ENCODE results near the gene AHR.
A peak's percentile ranks its signal among the peaks of the same experiment; 100 is the strongest.

The AHR gene

GRCh38 chr7:17298840-17299482, 509 bp downstream of the AHR start (continued):
- TF ChIP-seq, protein P1, sequence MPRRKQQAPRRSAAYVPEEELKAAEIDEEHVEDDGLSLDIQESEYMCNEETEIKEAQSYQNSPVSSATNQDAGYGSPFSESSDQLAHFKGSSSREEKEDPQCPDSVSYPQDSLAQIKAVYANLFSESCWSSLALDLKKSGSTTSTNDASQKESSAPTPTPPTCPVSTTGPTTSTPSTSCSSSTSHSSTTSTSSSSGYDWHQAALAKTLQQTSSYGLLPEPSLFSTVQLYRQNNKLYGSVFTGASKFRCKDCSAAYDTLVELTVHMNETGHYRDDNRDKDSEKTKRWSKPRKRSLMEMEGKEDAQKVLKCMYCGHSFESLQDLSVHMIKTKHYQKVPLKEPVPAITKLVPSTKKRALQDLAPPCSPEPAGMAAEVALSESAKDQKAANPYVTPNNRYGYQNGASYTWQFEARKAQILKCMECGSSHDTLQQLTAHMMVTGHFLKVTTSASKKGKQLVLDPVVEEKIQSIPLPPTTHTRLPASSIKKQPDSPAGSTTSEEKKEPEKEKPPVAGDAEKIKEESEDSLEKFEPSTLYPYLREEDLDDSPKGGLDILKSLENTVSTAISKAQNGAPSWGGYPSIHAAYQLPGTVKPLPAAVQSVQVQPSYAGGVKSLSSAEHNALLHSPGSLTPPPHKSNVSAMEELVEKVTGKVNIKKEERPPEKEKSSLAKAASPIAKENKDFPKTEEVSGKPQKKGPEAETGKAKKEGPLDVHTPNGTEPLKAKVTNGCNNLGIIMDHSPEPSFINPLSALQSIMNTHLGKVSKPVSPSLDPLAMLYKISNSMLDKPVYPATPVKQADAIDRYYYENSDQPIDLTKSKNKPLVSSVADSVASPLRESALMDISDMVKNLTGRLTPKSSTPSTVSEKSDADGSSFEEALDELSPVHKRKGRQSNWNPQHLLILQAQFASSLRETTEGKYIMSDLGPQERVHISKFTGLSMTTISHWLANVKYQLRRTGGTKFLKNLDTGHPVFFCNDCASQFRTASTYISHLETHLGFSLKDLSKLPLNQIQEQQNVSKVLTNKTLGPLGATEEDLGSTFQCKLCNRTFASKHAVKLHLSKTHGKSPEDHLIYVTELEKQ (tag by site-specific recombination; IDR thresholded peaks at IDR 0.05; ENCODE audit: borderline replicate concordance) = no peak
- peak; percentile 22; the same call in 1 of the 2 replicates for TF ChIP-seq GLIS2 (tag by site-specific recombination; IDR thresholded peaks at IDR 0.05)
- peak; percentile 63 for TF ChIP-seq ZFHX2 (tag by site-specific recombination; conservative IDR thresholded peaks at IDR 0.05)
- no peak for TF ChIP-seq BCL11B (tag by site-specific recombination; IDR thresholded peaks at IDR 0.05; ENCODE audit: low read depth)
- no peak for TF ChIP-seq GLI2 (tag by site-specific recombination; IDR thresholded peaks at IDR 0.05; ENCODE audit: borderline replicate concordance, low read depth)
- no peak for TF ChIP-seq SETDB1 (IDR thresholded peaks at IDR 0.05; ENCODE audit: insufficient read length, low read length)
- TF ChIP-seq OSR2 (tag by site-specific recombination; IDR thresholded peaks at IDR 0.05) = no peak
- TF ChIP-seq ZNF596 (tag by site-specific recombination; IDR thresholded peaks at IDR 0.05) = no peak
- TF ChIP-seq KLF8 (tag by site-specific recombination; IDR thresholded peaks at IDR 0.05) = peak; percentile 28; the same call in 1 of the 2 replicates
- no peak for TF ChIP-seq ZNF394 (tag by site-specific recombination; IDR thresholded peaks at IDR 0.05; ENCODE audit: borderline replicate concordance)
- no peak for TF ChIP-seq ZNF354C (tag by site-specific recombination; IDR thresholded peaks at IDR 0.05; ENCODE audit: borderline replicate concordance, low read depth)
- TF ChIP-seq KLF10 (tag by site-specific recombination; IDR thresholded peaks at IDR 0.05) = no peak
- no peak for TF ChIP-seq WT1 (tag by site-specific recombination; IDR thresholded peaks at IDR 0.05)
- TF ChIP-seq ZNF704 (tag by site-specific recombination; IDR thresholded peaks at IDR 0.05) = no peak
- TF ChIP-seq ZNF19 (tag by site-specific recombination; IDR thresholded peaks at IDR 0.05; ENCODE audit: low read depth) = no peak
- no peak for TF ChIP-seq ZNF138 (tag by site-specific recombination; IDR thresholded peaks at IDR 0.05; ENCODE audit: borderline replicate concordance)
- no peak for TF ChIP-seq ZNF292 (tag by site-specific recombination; IDR thresholded peaks at IDR 0.05; ENCODE audit: borderline replicate concordance, low read depth)
- no peak for TF ChIP-seq ZNF37A (tag by site-specific recombination; IDR thresholded peaks at IDR 0.05)
- TF ChIP-seq EGR2 (tag by site-specific recombination; IDR thresholded peaks at IDR 0.05; ENCODE audit: low read depth) = peak; percentile 28; the same call in 1 of the 2 replicates
- TF ChIP-seq ZNF146 (tag by site-specific recombination; IDR thresholded peaks at IDR 0.05) = no peak

- CTCF ChIA-PET = interaction anchor here (0.7 kb wide), 1 partner anchor 1033 kb away, joined by 3 read pairs; no protein-coding TSS in a partner anchor
- POLR2A ChIA-PET = interaction anchor here (1.0 to 2.0 kb wide), 5 partner anchors 8 to 316 kb away, joined by 3 to 10 read pairs (median 5); no protein-coding TSS in a partner anchor
- H3K27ac ChIP-seq (ENCODE audit: extremely low read depth, low read depth, low read length) = peak overlapping the region; percentile 87; the same call in 1 of the 2 replicates
- no peaks in the 10 kb centered on the region for H3K9me3 ChIP-seq (ENCODE audit: control insufficient read depth, insufficient read depth, low read depth, low read length)
- peaks cover 21% of the 10 kb centered on the region for H3K4me1 ChIP-seq (ENCODE audit: control insufficient read depth, insufficient read depth, low read length)
- no peaks in the 10 kb centered on the region for H3K36me3 ChIP-seq (ENCODE audit: control insufficient read depth in 2 of 2, insufficient read depth in 1 of 2, low read length in 2 of 2)
- H3K4me3 ChIP-seq (ENCODE audit: low read depth, low read length) = peak overlapping the region; percentile 99
- no peak for TF ChIP-seq ZNF670 (tag by site-specific recombination; IDR thresholded peaks at IDR 0.05; ENCODE audit: low read depth)
- TF ChIP-seq ZNF280C (tag by site-specific recombination; IDR thresholded peaks at IDR 0.05) = no peak
- peak; percentile 14; the same call in 1 of the 2 replicates for TF ChIP-seq EGR2 (tag by site-specific recombination; IDR thresholded peaks at IDR 0.05; ENCODE audit: low read depth)
- TF ChIP-seq BCL11B (tag by site-specific recombination; IDR thresholded peaks at IDR 0.05; ENCODE audit: low read depth) = no peak
- TF ChIP-seq ZNF2 (tag by site-specific recombination; IDR thresholded peaks at IDR 0.05) = no peak
- TF ChIP-seq BCL6B (tag by site-specific recombination; IDR thresholded peaks at IDR 0.05) = no peak
- TF ChIP-seq ZNF423 (tag by site-specific recombination; IDR thresholded peaks at IDR 0.05) = no peak
- TF ChIP-seq ZNF335 (tag by site-specific recombination; conservative IDR thresholded peaks at IDR 0.05) = no peak
- TF ChIP-seq ZBTB20 (tag by site-specific recombination; IDR thresholded peaks at IDR 0.05) = no peak
These were observed 1.1 kb downstream of the AHR start for GRCh38 chr7:17299483-17299991.
